ENCODE data around the gene LSM3.

Gene LSM3

DNA sequence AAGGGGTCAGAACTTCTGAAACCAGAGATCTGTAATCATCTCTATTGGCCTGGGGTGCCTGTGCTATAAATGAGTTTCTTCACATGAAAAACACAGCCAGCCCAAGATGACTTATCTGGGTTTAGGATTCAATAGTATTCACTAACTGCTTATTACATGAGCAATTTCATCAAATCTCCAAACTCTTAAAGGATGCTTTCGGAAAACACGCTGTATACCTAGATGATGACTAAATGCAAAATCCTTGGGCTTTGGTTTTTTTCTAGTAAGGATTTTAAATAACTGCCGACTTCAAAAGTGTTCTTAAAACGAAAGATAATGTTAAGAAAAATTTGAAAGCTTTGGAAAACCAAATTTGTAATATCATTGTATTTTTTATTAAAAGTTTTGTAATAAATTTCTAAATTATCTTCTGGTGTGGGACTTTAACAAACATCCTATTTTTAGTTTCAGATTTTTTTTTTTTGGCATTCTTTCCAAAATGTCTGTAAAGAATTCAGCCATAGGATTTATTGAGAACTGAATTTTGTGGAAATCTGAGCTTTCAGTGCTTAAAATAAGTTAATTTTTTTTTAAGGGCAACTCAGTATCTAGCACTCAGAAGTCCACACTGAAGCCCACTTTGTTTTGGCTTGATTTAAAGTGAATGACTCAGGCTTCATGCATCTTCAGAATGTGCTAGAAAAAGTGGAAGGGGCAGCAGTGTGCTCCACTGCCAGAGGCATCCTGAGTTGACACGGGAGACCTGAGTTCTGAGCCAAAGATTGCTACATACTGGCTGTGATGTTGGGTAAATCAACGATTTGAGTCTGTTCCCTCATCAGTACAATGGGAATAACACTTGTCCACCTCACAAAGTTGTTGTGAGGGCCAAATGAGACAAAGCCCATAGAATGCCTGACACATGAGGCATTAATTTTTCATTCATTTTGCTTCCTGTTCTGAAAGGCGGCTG lies 35.1 kb upstream of the LSM3 start:
- peak; percentile 12 for DNase-seq

DNA sequence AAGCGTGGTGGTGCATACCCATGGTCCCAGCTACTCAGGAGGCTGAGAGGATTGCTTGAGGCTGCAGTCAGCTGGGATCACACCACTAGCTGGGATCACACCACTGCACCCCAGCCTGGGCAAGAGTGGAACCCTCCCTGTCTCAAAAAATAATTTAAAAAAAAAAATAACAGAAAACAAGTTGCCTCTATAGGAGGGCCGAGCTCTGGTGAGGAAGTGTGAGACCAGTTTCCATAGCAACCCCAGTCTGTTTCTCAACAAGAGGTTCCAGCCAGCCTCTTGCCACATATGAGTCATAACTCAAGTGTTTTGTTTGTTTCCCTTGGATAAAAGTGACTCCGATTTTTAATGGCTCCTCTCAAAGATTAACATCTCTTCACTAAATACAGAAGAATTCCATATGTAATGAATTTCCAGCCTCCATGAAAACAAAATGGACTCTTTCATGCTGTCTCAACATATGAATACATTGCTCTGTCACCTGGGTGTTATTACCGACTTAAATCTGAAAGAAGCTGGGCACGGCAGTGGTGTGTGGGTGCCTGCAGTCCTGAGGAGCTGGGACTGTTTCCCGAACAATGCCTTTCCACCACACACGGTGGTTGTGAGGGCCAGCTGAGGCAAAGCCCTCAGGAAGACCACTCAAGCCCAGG lies 34.1 kb upstream of the LSM3 start:
- peak; percentile 88 for DNase-seq

DNA sequence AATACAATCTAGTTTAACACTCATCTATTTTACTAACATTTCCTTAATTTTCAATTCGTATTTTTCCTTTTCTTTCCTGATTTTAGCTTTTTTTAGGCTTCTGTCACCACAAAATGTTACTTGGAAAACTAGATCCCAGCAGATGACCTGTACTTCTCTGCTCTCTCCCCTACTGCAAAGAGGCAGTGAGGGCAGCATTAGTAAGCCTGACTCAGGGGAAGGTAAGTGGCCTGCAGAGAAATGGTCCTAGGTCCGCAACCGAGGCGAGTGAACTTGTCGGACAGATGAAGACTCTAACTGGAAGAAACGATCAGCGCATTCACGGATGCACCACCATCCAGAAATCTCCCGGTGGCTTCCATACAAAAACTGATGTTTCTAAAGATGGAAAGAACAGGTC lies 33.4 kb upstream of the LSM3 start:
- peak; percentile 9 for DNase-seq

DNA sequence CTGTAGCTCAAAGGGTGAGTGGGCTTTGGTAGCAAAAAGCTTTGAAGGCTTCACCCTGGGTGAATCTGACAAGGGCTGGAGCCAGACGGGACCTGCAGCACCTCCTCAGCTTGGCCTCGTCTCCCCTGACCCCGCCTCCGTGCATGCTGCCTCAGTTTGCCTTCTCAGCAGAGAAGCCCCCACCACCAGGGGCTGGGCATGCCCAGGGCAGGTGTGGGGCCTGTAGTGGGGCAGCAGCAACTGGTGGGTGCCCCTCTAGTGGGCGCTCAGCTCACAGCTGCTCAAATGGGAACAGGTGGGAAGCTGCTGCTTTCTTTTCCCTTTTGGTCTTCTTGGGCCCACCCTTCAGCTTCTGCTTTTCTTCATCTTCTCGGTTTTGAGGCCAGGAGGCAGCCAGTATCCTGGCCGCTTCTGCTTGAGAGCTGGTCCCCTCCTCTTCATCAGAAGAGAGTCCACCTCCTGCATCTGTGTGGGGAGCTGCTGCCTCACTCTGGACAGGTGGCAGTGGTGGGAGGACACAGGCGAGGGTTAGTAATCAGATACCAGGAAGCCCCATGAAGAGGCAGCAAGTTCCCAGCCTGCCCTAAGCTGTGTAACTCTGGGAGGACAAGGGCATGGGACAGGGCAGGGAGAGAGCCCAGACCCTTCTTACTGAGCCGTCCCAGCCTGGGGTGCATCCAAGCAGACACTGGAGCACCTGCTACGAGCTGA lies 32.8 kb upstream of the LSM3 start:
- DNase-seq = no peak

DNA sequence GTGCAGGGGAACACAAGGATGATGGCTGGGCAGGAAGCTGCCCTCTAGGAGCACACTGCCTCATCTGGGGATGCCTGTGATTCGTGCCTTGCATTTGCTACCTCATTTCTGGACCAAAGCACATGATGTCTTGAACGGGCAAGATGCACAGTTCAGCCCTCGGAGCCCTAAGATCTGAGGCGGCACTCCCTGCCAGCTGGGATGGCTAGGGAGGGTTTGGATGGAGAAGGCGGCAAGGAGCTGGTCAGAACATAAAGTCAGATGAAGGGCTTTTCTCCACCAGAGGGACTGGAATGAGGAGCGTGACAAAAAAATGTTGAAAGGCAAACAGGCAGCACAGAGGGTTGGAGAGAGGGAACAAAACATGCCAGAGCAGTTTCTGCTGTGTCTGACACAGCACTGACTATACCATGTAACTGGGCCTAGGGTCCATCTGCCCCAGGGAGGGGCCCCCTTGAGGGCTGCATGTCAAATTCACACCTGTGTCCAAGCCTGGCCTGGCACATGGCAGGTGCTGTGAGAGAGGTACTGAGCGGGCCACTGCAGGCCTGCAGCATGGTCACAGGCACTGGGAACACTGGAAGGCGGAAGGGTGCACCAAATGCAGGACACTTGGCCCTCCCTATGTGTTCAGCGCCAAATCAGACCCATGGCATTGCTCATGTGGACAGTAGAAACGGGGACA lies 32.1 kb upstream of the LSM3 start:
- DNase-seq = no peak

DNA sequence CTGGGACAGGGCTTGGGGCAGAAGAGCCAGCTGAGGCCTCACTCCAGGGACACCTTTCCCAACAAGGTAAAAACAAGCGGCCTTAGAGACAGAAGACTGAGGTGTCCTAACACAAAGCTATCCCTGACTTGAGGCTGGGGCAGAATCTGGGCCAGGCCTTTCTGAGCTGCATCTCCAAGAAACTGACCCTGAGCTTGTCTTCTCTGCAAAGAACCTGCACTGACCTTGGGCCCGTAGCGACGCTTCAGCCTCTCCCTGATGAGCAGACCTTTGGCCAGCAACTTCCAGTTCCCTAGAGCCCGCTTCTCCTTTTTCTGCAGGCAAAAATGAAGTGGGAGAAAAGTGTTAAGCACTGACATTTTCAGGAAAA lies 31.6 kb upstream of the LSM3 start:
- DNase-seq = no peak

DNA sequence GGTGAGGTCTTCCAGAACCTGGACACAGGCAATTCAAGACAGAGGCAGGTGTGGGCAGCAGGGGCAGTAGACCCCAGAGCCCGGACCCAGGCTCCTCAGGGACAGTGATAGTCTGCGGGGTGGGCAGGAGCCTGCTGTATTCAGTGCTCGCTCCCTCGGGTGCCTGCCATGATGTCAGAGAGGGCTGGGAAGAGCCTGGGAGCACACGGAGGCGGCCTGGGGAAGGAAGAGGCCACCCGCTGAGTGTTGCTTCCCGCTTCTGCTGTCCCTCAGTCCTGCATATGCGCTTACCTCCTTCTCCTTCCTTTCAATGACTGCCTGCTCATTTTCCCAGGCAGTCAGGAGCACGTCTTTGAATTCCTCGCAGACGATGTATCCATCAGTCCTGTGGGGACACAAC lies 31.0 kb upstream of the LSM3 start:
- no peak for DNase-seq

DNA sequence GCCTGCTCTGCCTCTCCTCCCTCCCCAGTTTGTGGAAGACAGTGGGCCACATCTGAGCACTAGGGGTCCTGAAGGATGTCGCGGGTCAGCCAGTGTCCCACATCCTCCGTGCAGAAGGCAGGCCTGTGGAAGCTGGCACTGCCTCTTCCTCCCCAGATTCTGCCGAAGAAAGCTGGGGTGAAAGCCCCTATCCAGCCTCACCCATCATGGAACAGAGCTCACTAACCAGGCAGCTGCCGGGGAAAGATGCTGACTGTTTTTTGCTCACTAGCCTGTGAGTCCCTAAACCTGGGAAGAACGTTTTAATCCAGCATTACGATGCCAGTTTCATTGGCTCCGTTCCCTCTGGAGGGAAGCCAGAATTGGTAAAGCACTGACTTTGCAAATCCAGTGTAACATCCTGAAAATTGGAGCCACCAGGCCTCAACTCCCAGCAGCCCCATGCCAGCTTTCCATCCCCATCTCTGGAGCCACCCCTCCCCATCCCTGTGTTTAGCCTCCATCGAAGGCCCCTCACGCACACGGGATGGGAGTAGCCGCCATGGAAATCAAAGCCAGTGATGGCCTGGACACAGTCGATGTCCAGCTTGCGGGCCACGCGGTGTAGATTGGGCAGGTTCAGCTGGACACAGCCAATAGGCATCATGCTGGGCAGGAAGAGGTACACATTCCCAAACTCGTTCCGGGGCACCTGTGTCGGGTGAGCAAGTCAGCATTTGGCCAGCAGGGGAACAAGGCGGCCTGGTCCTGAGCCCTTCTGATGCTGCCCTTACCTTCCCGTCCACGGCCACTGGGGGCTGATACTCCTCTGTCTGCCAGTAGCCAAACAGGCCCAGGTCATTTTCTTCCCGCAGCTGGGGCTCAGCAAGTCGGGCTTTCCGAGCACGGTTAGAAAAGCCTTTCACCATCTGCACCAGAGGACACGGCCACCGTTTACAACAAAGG lies 30.3 kb upstream of the LSM3 start:
- peak; percentile 16 for DNase-seq

DNA sequence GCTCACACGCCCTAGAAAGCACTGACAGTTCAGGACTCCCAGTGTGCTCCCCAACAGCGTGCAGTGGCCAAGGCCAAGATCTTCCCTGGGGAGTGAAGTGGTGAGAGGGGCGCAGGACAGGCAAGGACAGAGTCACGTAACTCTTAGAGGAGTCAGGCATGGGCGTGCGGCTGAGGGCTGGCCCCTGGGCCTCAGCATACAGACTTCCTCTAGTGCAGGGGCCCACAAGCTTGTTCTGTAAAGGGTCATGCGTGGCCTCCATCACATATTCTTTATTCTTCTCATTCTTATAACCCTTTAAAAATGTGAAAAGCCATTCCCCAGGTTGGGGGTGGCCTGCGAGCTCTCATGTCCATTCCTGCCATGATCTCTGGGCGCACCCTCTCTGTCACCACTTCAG lies 28.5 kb upstream of the LSM3 start:
- DNase-seq = no peak

DNA sequence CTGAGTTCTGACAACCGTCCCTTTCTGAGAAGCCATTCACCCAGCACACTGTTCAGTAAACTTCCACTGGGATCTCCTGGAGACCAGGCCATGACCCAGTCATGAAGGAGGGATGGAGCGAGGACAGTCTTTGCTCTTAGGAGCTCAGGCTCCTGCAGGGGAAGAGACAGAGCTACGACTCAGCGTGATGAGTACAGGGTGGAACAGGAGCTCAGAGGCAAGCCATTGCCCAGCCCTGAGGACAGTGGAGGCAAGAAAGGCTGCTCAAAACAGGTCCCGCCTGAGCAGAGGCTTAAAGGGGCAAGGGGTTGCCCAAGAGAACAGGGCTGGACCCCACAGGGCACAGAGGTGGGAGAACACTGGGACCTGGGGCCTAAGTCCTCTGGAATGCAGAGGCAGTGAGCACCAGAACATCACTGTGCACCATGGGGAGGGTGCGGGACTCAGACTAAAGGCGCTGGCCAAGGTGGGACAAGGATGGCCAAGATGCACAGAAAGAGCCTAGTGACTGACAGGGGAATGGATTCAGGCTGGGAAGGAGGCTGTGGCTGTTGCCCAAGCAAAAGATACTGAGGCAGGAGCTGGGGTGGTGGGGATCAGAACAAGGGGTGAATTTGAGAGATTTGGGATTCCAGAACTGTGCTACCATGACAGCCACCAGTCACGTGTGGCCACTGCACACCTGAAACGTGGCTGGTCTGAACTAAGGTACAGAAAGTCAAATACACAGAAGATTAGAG lies 28.0 kb upstream of the LSM3 start:
- no peak for DNase-seq

DNA sequence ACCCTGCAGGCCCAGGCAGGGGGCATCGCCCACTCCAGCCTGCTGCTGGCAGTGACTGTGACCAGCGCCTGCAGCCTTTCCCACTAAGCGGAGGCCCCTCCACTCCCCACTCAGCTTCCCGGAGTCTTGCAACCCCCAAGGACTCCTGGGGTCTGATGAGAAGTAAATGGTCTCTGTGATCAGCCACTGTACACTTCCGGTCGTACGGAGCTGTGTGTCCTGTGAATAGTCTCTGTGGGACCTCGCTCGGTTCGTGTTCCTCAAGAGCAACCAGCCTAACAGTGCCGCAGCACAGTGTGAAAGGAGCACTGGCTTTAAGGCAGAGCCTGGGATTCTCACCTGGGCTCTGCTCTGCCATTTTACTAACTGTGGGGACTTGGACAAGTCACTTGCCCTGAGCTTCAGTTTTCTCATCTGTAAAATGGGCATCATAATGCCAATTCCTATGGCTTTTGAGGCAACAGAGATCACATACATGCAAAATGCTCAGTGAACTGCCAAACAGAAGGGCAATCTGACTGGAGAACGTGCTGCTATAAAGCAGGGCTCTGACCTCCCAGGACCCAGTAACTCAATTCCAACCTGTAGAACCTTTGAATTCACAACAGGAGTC lies 27.0 kb upstream of the LSM3 start:
- DNase-seq = no peak

DNA sequence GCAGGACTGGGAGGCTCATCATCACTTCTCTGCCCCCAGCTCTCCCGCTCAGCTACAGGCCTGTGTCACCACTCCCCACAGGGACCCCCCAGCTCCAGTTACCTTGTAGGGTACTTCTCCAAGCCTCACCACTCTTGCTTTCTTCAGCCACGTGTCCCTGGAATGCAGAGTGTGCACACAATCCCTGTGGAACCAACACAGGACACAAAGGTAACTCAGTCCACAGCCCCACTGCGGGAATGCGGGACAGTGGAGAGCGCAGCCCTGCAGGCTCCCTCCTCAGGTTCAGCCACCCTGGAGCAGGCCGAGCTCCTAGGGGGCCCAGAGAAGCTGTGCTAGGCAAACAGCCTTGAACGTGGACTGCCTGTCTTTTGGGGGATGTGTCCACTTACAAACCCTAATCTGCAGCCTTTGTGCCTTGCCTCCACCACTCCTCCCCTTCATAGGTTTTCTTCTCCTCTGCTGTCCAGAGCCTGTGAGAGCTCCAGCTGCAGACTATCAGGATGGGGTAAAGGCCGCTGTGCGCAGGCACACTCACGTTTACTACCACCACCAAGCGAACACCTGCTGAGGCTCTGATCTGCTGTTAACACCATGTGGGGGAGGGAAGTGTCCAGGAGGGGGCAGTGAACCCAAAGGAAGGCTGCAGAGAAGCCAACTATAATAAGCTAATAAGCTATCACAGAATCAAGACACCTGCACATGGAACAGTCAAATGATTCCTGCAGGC lies 26.2 kb upstream of the LSM3 start:
- no peak for DNase-seq

DNA sequence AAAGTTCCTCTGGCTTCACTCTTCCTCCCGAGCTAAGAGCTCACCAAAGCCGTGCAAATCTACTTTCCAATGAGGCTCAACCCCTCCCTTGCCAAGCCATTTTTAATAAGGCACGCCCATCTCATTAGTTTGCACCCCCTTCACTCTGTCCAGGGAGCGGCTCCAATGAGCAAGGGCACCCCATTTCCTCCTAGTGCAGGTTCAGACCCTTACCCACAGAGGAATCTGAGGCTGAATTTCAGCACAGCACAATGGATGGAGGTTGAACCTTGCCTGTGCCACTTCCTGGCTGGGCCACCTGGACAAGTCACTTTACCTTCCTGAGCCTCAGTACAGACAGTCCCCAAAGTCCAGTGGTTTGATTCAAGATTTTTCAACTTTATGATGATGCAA lies 25.7 kb upstream of the LSM3 start:
- no peak for DNase-seq

DNA sequence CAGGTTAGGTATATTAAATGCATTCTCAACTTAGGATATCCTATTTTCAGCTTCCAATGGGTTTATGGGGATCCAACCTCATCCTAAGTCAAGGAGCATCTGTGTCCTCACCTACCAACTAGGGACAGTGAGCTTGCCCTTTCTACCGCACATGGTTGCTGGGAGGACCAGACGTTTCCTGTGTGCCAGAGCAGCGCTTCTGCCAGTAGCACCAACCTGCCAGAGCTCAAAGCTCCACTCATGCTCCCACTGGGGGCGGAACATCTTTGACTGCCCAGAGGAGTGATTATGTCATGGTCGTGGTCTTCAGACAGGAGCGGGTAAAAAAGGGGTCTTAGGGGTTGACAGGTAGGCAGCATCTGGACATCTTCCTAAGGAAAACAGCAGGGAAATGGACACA lies 25.0 kb upstream of the LSM3 start:
- DNase-seq = no peak

DNA sequence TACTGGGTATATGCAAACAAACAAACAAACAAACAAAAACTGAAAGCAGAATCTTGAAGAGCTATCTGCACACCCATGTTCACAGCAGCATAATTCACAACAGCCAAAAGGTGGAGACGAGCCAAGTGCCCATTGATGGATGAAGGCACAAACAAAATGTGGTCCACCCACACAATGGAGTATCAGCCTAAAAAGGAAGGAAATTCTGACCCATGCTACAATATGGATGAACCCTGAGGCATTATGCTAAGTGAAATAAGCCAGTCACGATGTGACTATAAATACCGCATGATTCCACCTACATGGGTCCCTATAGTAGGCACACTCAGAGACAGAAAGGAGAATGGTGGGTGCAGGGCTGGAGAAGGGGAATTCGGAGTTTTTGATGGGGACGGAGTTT lies 24.3 kb upstream of the LSM3 start:
- DNase-seq = no peak

DNA sequence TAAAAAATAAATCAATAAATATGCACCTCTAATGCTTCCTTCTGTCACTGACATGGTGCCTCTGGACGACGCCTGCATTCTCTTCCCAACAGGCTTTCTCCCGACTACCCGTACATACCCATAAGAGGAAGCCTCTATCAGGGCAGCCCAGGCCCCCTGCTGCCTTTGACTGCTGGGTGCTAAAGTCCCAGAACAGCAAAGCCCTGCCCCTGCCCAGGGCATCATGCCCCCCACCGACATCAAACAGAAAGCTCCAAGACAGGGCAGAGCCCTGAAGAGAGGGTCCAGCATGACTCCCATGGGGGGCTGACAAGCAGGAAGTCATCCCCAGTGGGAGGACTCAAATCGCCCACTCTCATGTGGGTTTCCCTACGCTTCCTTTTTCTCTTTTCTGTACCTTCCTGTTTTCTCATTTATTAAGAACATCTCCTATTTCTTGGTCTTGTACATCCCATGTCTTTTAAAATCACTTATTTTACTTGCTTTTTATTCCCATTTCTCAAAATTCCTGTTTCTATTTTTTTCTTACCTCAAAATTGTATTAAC lies 23.6 kb upstream of the LSM3 start:
- no peak for DNase-seq

DNA sequence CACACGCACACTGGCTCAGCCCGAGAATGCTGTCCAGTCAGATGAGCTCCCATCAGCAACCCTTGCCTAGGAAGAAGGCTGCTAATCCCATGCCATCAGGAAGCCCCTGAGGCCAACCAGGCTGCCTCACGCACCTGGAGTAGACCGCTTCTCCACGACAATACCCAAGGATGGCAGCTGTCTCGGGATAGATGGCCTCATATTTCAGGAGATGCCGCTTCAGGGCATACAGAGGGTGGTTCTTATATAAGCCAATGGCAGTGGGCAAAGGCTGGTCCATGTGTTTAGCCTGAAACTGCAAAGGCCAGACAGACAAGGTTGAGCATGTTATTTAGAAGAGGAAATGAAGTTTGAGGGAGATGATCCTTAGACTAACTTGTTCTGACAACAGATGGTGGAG lies 22.4 kb upstream of the LSM3 start:
- no peak for DNase-seq

DNA sequence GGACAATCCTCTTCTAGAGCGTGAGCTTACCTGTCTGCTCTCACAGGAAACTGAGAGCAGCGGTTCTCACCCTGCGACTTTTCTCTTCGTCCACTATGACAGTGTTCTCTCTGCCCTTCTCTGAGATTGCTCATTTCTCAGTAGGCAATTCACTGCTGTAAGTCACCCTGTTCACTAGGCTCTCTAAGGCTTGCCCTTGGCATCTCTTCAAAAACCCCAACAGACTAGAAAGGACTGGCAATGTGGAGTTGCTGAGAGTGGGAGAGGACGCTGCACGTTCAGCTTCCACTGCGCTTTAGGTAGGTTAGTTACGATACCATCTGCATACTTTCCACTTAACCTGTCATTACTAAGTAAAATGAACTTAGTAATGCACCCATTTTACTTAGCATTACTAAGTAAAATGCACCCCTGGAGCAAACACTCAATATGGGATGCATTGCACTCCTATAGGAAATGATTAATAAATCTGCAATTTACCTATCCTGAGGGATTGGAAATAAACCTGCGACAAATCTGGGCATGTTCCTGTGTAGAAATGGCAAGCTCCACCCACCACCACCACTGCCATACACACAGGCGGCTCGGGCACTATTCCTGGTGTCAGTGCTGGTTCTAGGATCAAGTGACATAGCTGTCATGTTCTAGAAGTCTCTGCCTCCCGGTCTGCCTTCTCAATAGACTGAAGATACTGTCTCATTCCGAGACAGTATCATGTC lies 21.6 kb upstream of the LSM3 start:
- DNase-seq = no peak

DNA sequence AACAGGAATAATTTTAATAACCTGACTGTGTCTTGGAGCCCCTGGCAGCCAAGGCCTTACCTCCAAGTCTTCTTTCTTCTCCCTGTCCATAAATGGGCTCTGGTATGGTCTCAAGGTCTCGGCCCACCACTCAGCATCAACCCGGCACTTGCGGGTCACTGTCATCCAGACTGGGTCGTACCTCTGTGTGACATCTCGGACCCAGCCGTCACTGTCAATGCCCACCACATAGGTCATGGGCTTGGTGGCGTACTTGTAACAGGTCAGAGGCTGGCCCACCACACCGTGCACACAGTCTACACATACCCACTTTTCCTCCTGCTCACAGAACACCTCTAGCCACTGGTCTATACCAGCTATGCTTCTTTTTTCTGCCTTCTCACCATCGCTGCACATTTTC lies 20.7 kb upstream of the LSM3 start:
- no peak for DNase-seq
